Left colon (tissue), 2 donors: ENCODE data around the gene SBK3. TPM values are rescaled to one million over a fixed set of nuclear protein-coding genes. Genes with fewer than 3 reads are reported as not detected.
A peak's percentile ranks its signal among the peaks of the same experiment; 100 is the strongest.
"Not testable (repeated sequence)": the region's sequence is repeated elsewhere in the genome, so short reads cannot be mapped to it uniquely, and the experiment has no call there.

Experiments used
- ATAC-seq: fragments of 200-7000 bp; cut with Tn5 transposase; one replicate; pipeline ENCODE4 v1.9.1; 2020; ENCODE audit warnings: mild to moderate bottlenecking, moderate library complexity
- DNase-seq, 2 donors: peaks; one replicate each; pipeline ENCODE4 v3.0.0-alpha.2; 2020
- intact Hi-C, 2 donors: fragments of 100-400 bp; cut with DNase I in 1 of 2; cut with micrococcal nuclease in 1 of 2; formaldehyde crosslinking; loops; one replicate each; pipeline versions ENCODE4 v1.11.2 to v1.14.0; 2022; cut with DNase I, micrococcal nuclease
- total RNA-seq, 2 donors: library from RNA; stranded (reverse); fragmentation: NEBNext Ultra II Directional; extraction: Animal tissue kit (Norgen Biotek cat#: 25700); gene quantifications; one replicate each; pipeline ENCODE4 v1.2.1, GENCODE V29; 2021
- donor health status: DM: no; HTN: no; CAD: no.
- donor health status: DM: yes; HTN: yes; CAD: no.

Gene SBK3
- total RNA-seq, 2 donors from 2014 or later, result not detected

- DNase-seq (no peak), ATAC-seq (no peak)
- intact Hi-C loops, result no loop called here
Measured at GRCh38 chr19:55578761-55579747, 33.7 kb upstream of the SBK3 start.

- intact Hi-C loops, result no loop called here
- no peak for DNase-seq
- ATAC-seq, result no peak
Measured at GRCh38 chr19:55578031-55578760, 32.9 kb upstream of the SBK3 start.

GRCh38 chr19:55576746-55577145 lies 31.4 kb upstream of the SBK3 start:
- DNase-seq (no peak), ATAC-seq (no peak)
- intact Hi-C loops, result no loop called here

DNA sequence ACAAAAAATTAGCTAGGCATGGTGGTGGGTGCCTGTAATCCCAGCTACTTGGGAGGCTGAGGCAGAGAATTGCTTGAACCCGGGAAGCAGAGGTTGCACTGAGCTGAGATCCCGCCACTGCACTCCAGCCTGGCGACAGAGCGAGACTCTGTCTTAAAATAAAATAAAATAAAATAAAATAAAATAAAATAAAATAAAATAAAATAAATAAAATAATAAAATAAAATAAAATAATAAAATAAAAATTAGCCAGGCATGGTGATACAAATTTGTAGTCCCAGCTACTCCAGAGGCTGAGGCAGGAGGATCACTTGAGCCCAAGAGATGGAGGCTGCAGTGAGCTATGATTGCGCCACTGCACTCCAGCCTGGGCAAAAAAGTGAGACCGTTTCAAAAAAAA lies 28.6 kb upstream of the SBK3 start:
- DNase-seq, ATAC-seq, intact Hi-C loops: not testable (repeated sequence)

- intact Hi-C loops, DNase-seq, ATAC-seq: not testable (repeated sequence)
Measured at GRCh38 chr19:55569477-55569876, 24.1 kb upstream of the SBK3 start.

DNA sequence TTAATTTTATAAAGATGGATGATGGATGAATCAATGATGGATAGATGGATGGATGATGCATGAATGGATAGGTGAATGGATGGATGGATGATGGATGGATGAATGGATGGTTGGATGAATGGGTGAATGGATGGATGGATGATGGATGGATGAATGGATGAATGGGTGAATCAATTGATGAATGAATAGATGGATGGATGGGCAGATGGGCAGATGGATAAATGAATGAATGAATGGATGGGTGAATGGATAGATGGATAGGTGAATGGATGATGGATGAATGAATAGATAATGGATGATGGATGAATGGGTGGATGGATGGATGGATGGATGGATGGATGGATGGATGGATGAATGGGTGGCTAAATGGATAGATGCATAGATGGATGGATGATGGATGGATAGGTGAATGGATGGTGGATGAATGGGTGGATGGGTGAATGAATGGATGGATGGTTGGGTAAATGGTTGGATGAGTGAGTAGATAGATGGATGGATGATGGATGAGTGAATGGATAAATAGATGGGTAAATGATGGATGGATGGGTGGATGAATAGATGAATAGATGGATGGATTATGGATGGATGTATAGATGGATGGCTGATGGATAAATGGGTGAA lies 22.5 kb upstream of the SBK3 start:
- intact Hi-C loops, result no loop called here

DNA sequence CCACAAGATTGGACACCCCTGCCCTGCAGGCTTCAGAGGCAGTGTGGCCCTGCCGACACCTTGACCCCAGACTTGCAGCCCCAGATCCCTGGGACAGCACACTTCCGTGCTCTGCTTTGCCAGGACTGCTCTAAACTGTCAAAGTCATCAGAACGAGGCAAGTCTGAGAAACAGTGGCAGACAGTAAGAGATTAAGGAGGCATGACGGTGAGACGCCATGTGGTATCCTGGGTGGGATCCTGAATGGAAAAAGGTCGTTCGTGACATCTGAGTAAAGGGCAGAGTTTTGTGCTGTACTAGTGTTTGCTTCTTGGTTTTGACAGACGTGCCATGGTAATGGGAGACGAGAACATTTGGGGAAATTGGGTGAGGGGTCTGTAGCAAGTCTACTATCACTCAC lies 21.5 kb upstream of the SBK3 start:
- no peak for ATAC-seq
- no peak for DNase-seq
- intact Hi-C loops, result no loop called here

More for the DNA sequence above, 22.5 kb upstream of the SBK3 start:
- DNase-seq (no peak), ATAC-seq (no peak)

GRCh38 chr19:55563261-55563690 lies 17.9 kb upstream of the SBK3 start:
- DNase-seq, result peak in 1 of 2 donors; percentile 38
- ATAC-seq, result peak; percentile 79
- intact Hi-C loops, result no loop called here

DNA sequence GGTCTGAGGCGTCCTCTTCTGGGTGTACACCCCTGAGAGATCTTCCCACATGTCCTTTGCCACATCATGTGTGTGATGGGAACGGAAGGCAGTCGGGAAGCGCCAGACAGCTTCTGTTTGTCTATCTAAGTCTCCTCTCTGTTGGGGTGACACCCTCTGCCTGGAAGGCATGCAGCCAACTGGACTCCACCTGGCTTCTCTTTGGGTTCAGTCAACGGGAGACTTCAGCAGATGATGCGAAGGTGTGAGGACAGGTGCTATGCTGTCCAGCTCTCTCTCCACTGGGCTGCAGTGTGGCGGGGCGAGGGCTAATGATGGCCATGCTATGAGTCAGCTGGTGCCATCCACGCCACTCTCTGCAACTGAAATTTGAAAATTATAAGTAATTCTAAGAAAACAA lies 14.3 kb upstream of the SBK3 start:
- DNase-seq (no peak), ATAC-seq (no peak)
- intact Hi-C loops, result no loop called here

DNA sequence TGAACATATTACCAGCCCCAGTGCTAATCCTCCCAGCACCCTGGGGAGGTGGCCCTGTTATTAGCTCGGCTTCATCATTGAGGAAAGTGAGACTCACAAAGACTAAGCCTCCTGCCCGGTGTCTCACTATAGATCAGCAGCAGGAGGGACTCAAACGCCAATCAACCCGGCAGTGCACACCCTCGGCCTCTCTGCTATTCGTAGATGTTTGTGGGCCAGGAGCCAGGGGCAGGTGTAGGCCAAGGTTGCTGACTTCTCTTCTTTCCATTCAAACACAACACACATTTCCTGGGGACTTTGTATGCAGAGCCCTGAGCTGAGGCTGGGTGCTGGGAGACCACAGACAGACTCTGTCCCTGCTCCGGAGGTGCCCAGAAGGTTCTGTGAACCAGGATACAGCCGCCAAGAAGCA lies 9.4 kb upstream of the SBK3 start:
- DNase-seq, result no peak
- intact Hi-C loops, result no loop called here
- ATAC-seq, result peak; percentile 33

DNA sequence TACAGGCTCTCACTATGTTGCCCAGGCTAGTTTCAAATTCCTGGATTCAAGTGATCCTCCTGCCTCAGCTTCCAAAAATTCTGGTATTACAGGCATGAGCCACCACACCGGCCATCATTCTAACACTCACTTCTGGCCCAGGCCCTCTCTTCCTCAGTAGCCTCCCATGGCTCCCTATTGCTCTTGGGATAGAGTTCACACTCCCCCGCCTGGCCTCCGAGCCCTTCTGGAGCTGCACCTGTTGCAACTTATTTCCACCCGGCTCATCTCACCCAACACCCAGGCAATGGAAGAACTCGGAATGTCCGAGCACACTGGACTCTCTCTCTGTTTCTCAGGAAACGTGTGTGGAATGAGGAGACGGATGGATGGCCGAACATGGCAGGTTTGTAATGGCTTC lies 9.0 kb upstream of the SBK3 start:
- no peak for DNase-seq
- ATAC-seq, result no peak
- intact Hi-C loops, result no loop called here

GRCh38 chr19:55553217-55554182 lies 8.2 kb upstream of the SBK3 start:
- ATAC-seq (no peak), DNase-seq (no peak)
- intact Hi-C loops, result no loop called here

DNA sequence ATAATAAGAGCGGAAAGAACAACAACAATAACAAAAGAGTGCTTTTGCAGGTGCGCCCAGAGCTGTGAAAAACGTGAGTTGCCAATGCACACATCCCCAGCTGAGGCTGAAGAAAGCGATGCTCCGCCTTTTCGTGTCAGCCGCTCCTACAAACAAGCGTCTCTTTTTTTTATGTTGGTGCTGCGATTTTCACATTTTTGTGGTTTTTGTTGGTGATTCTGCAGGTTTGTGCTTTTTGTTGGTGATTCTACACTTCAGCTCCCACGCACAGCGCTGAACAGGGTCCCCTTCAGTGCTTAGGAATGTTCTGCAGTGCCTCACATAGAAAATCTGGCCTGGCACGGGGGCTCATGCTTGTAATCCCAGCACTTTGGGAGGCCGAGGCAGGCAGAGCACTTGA lies 7.3 kb upstream of the SBK3 start:
- DNase-seq (no peak), ATAC-seq (no peak)
- intact Hi-C loops, result no loop called here

DNA sequence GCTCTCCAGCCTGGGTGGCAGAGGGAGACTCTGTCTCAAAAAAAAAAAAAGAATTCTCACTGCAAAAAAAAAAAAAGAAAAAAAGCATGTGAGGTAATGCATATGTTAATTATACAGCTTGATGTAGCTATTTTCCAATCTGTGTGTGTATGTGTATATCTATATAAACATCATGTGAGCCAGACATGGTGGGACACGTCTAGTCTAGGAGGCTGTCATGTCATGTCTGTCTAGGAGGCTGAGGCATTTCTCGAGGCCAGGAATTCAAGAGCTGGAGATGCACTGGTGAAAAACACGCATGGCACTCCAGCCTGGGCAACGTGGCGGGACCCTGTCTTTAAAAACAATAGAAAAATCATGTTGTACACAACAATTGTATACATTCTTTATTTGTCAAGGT lies 6.9 kb upstream of the SBK3 start:
- no peak for DNase-seq
- ATAC-seq, result no peak
- intact Hi-C loops, result no loop called here

GRCh38 chr19:55550321-55550650 lies 4.9 kb upstream of the SBK3 start:
- intact Hi-C loops, result no loop called here
- ATAC-seq, result no peak

GRCh38 chr19:55549500-55550320 lies 4.4 kb upstream of the SBK3 start:
- peak; percentile 85 for ATAC-seq
- DNase-seq, result peak; percentile 19 to 54

More at GRCh38 chr19:55550321-55550650, 4.9 kb upstream of the SBK3 start:
- DNase-seq, result no peak

GRCh38 chr19:55546822-55547614 lies 1.7 kb upstream of the SBK3 start:
- DNase-seq (peak; percentile 25 to 39), ATAC-seq (no peak)
- intact Hi-C loops, result no loop called here

More at GRCh38 chr19:55549500-55550320, 4.4 kb upstream of the SBK3 start:
- intact Hi-C loops, result no loop called here
